GM21423 (cell line): ENCODE data around the gene BCAT1.

ENCODE experiments used
- ATAC-seq: cut with Tn5 transposase; IDR thresholded peaks from one replicate; pipeline ENCODE4 v1.9.1; 2021; ENCODE audit warnings: mild to moderate bottlenecking, moderate library complexity; ENCODE audit not compliant: unreplicated experiment

The BCAT1 gene

GRCh38 chr12:24772813-24773212 lies 176.1 kb downstream of the BCAT1 start:
- ATAC-seq: no peak

- no peak for ATAC-seq
These were observed 178.1 kb downstream of the BCAT1 start for GRCh38 chr12:24770821-24771220.

DNA sequence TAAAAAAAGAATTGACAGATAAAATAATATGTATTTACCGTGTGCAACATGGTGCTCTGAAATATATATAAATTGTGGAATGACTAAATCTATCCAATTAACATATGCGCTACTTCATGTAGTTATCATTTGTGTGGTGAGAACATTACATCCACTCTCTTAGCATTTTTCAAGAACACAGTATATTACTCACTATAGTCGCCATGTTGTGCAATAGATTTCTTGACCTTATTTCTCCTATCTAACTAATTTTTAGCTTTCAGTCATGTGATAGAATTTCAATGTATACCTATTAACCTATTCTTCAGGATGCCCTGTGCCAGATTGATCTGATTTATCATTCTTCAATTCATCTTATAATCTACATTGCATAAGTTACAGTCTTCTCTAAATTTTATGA lies 178.6 kb downstream of the BCAT1 start:
- ATAC-seq: no peak

DNA sequence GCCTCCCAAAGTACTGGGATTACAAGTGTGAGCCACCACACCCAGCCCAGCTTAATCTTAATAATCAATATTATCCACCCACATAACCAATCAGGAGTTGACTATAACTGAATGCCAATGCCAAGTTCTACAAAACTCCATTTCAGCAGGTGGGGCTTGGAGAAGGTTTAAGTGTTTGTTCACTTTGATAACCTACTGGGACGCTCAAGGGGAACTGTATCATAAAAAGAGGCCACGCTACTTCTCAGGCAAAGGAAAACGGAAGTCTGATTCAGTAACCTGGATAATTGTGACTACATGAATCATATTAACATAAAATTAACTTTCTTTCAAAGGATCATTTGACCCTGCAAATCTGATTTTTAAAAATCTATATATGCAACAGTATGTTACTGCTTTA lies 179.2 kb downstream of the BCAT1 start:
- ATAC-seq: no peak

- no peak for ATAC-seq
These were observed 180.5 kb downstream of the BCAT1 start for GRCh38 chr12:24768415-24768814.

DNA sequence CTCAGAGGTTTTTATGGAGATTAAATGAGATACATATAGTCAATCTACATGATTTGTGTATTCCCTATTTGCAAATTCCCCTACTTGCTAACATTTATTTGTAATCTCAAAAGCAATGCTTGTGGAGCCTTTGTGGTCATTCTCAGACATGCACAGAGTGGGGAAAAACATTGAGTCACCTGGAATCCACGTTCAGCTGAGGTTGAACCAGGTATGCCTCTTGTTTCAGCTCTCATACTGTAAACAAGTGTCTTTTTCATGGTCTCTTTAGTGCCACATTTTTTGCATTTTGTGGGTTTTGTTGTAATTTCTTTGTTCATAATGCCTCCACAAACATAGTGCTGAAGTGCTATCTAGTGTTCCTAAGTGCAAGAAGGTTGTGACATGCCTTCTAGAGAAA lies 181.9 kb downstream of the BCAT1 start:
- ATAC-seq: no peak

- no peak for ATAC-seq
These were observed 184.2 kb downstream of the BCAT1 start for GRCh38 chr12:24764712-24765111.

- no peak for ATAC-seq
These were observed 188.1 kb downstream of the BCAT1 start for GRCh38 chr12:24760606-24761378.

DNA sequence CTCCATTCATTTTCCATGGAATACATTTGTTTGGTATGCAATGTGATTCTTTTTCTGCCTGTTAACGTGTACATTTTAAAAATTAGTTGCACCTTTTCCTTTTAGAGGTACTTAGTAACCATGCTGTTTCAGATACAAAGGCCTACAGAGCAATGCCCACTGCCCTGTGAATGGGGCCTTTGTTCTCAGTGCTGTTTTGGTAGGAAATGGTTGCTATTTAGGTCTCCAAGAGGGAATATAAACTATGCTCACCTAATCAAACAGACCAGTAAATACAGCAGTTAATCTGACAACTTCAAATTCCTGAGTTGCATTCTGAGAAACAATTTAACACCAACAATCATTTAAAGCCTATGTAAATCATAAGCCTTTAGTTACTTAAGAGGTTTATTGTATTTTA lies 188.7 kb downstream of the BCAT1 start:
- ATAC-seq: no peak
